ENCODE measurements around the gene KDELR1.
A peak's percentile ranks its signal among the peaks of the same experiment; 100 is the strongest.

The KDELR1 gene

DNA sequence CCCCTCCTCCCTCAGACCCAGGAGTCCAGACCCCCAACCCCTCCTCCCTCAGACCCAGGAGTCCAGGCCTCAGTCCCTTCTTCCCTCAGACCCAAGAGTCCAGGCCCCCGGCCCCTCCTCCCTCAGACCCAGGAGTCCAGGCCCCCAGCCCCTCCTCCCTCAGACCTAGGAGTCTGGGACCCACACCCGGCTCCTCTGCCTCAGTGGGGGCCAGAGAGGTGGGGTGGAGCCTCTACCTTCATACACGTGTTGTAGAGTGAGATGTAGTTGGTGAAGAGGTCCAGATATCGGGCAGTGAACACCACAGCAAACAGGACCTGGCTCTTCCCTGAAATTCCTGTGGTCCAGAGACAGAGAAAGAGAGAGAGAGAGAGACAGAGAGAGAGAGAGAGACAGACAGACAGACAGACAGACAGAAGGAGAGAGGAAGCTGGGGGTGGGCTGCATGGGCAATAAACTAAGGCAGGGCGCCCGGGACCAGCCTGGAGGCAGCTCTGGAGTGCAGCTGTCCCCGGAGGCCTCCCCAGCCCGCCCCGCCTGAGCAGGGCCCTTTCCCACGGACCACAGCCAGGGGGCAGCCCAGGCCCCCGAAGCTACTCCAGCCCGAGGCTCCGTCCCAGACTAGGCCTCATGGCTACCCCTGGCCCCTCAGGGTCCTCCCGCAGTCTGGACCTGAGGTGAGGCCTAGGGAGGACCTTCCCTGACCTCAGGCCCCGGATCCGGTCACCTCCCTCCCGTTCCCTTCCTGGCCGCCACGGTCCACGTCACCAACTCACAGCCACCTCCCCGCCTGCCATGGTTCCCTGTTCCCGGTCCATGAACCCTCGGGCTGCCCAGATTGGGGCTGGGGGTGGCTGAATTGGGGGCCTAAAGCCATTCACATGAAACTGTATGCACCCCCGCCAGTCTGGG lies 907 bp downstream of the KDELR1 start:
- Histone ChIP-seq H3K9me2 (ENCODE audit: low read depth, low read length) (no peaks in the 10 kb centered on the region), H3K27me3 (ENCODE audit: insufficient read depth, low read length) (no peaks in the 10 kb centered on the region; the same call in 1 of the 2 replicates), H2AFZ (ENCODE audit: low read length) (peak overlapping the region; percentile 38; the same call in 1 of the 2 replicates), H3K4me1 (ENCODE audit: insufficient read depth, low read length, severe bottlenecking) (peaks cover 5% of the 10 kb centered on the region), H3K4me2 (ENCODE audit: low read length) (peak overlapping the region; percentile 95), H3K27ac (ENCODE audit: low read depth, low read length, poor library complexity, severe bottlenecking) (peak overlapping the region; percentile 58), H4K20me1 (ENCODE audit: insufficient read depth, low read length) (no peaks in the 10 kb centered on the region), H3K79me2 (ENCODE audit: insufficient read depth, low read length) (no peaks in the 10 kb centered on the region), H3K4me3 (ENCODE audit: low read depth, low read length, poor library complexity, severe bottlenecking) (peak overlapping the region; percentile 98), H3K9me3 (ENCODE audit: low read length) (no peaks in the 10 kb centered on the region), H3K36me3 (ENCODE audit: insufficient read depth, low read length) (peaks cover 20% of the 10 kb centered on the region), H3F3A (ENCODE audit: insufficient read depth, low read length) (no peaks in the 10 kb centered on the region), H3K9ac (ENCODE audit: low read length) (peak overlapping the region; percentile 98)
- TF ChIP-seq, protein P1, sequence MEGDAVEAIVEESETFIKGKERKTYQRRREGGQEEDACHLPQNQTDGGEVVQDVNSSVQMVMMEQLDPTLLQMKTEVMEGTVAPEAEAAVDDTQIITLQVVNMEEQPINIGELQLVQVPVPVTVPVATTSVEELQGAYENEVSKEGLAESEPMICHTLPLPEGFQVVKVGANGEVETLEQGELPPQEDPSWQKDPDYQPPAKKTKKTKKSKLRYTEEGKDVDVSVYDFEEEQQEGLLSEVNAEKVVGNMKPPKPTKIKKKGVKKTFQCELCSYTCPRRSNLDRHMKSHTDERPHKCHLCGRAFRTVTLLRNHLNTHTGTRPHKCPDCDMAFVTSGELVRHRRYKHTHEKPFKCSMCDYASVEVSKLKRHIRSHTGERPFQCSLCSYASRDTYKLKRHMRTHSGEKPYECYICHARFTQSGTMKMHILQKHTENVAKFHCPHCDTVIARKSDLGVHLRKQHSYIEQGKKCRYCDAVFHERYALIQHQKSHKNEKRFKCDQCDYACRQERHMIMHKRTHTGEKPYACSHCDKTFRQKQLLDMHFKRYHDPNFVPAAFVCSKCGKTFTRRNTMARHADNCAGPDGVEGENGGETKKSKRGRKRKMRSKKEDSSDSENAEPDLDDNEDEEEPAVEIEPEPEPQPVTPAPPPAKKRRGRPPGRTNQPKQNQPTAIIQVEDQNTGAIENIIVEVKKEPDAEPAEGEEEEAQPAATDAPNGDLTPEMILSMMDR (IDR thresholded peaks at IDR 0.05; ENCODE audit: low read length): peak; percentile 47
- no peak for TF ChIP-seq EZH2 (IDR thresholded peaks at IDR 0.05; ENCODE audit: borderline replicate concordance, low read length)

DNA sequence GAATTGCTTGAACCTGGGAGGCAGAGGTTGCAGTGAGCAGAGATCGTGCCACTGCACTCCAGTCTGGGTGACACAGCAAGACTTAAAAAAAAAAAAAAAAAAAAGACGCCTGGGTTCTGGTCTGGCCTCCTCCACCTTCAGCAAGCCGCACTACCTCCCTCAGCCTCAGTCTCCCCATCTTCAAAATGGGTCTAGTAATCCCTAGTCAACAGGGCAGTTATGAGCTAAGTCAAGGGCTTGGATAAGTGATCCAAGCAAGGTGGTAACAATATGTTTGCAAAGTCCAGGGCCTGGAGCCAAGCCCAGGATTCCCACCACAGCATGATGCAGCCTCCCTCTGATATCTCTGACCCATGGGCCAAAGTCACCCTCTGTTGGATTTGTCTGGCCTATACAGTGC lies 4.4 kb downstream of the KDELR1 start:
- Histone ChIP-seq H3K27me3 (ENCODE audit: insufficient read depth, low read length) (no peaks in the 10 kb centered on the region), H2AFZ (ENCODE audit: low read length) (no peak overlapping the region), H4K20me1 (ENCODE audit: insufficient read depth, low read length) (no peaks in the 10 kb centered on the region), H3K36me3 (ENCODE audit: insufficient read depth, low read length) (peaks cover 51% of the 10 kb centered on the region), H3K79me2 (ENCODE audit: insufficient read depth, low read length) (no peaks in the 10 kb centered on the region), H3K4me1 (ENCODE audit: insufficient read depth, low read length, severe bottlenecking) (peaks cover 5% of the 10 kb centered on the region), H3F3A (ENCODE audit: insufficient read depth, low read length) (no peaks in the 10 kb centered on the region), H3K4me2 (ENCODE audit: low read length) (no peak overlapping the region), H3K9ac (ENCODE audit: low read length) (no peak overlapping the region), H3K9me2 (ENCODE audit: low read depth, low read length) (no peaks in the 10 kb centered on the region), H3K27ac (ENCODE audit: low read depth, low read length, poor library complexity, severe bottlenecking) (no peak overlapping the region), H3K4me3 (ENCODE audit: low read depth, low read length, poor library complexity, severe bottlenecking) (no peak overlapping the region), H3K9me3 (ENCODE audit: low read length) (no peaks in the 10 kb centered on the region)
- no peak for TF ChIP-seq EZH2 (IDR thresholded peaks at IDR 0.05; ENCODE audit: borderline replicate concordance, low read length)
- TF ChIP-seq, protein P1 (IDR thresholded peaks at IDR 0.05; ENCODE audit: low read length): no peak

DNA sequence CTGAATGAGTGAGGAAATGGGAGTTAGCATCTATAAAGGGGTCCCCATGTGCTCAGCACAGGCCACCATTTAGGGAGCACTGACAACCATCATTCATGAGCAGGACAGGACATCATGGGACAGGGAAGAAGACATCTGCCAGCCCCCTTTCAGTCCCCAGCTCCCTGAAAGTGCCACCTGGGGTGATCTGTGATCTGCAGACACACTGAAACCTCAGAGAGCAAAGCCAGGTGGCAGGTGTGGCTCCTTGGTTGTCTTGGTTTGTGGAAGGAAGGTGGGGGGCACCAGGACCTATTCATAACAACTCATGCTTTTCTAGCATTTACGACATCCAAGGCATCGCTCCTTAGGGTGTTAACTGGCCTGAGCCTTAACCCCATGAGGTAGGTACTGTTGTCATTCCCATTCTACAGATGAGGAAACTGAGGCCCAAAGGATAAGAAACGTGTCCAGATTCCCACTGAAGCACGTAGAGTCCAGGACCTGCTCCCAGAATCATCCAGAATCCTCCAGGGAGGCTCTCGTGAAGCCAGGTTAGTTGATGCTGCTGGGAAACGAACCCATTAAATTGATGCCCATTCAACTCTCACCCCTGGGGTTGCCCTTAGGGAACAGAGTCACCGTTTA lies 5.8 kb downstream of the KDELR1 start:
- Histone ChIP-seq H2AFZ (ENCODE audit: low read length) (no peak overlapping the region), H3K9ac (ENCODE audit: low read length) (no peak overlapping the region), H3K4me2 (ENCODE audit: low read length) (no peak overlapping the region), H3K27ac (ENCODE audit: low read depth, low read length, poor library complexity, severe bottlenecking) (no peak overlapping the region), H3K9me2 (ENCODE audit: low read depth, low read length) (no peaks in the 10 kb centered on the region), H4K20me1 (ENCODE audit: insufficient read depth, low read length) (no peaks in the 10 kb centered on the region), H3F3A (ENCODE audit: insufficient read depth, low read length) (no peaks in the 10 kb centered on the region), H3K36me3 (ENCODE audit: insufficient read depth, low read length) (peaks cover 51% of the 10 kb centered on the region), H3K4me1 (ENCODE audit: insufficient read depth, low read length, severe bottlenecking) (peaks cover 5% of the 10 kb centered on the region), H3K9me3 (ENCODE audit: low read length) (no peaks in the 10 kb centered on the region), H3K4me3 (ENCODE audit: low read depth, low read length, poor library complexity, severe bottlenecking) (no peak overlapping the region), H3K79me2 (ENCODE audit: insufficient read depth, low read length) (no peaks in the 10 kb centered on the region), H3K27me3 (ENCODE audit: insufficient read depth, low read length) (no peaks in the 10 kb centered on the region)
- TF ChIP-seq EZH2 (IDR thresholded peaks at IDR 0.05; ENCODE audit: borderline replicate concordance, low read length): no peak
- TF ChIP-seq, protein P1 (IDR thresholded peaks at IDR 0.05; ENCODE audit: low read length): no peak
